A549 treated with GW870086 at 1 μM for 4 hours (cell line): ENCODE measurements around the gene LHPP. TPM values are rescaled to one million over a fixed set of nuclear protein-coding genes. Genes with fewer than 3 reads are reported as not detected.

Experiments used
- total RNA-seq: library from RNA; stranded (reverse); fragments of 200-300 nt; extraction: Qiagen RNA extraction; gene quantifications from 5 replicates; pipeline ENCODE4 v1.2.3, GENCODE V29; 2022; ENCODE audit warnings: low read depth

LHPP gene
- 10.7 to 12.5 TPM (median 12.0 TPM) in 5 replicates for total RNA-seq

GRCh38 chr10:124461642-124462347, at the start of gene LHPP:
TSS of gene LHPP (plus strand) at chr10:124461823. CDS start at chr10:124461863, 40 bp downstream.

GRCh38 chr10:124418726-124419501, 42.7 kb upstream of the LHPP start, which contains the start of gene OAT:
TSS of gene OAT (minus strand) at chr10:124418923. CDS start at chr10:124412171, 6,752 bp downstream.

GRCh38 chr10:124450012-124450782, 11.4 kb upstream of the LHPP start, which contains the start of gene NKX1-2:
TSS of gene NKX1-2 (minus strand) at chr10:124450035. CDS start at chr10:124449943, 92 bp downstream.

Other genes starting within 250 kb of the LHPP start
- gene OAT, start 42.9 kb upstream of the LHPP start, total RNA-seq: 65.5 to 92.8 TPM (median 74.5 TPM) in 5 replicates
- gene NKX1-2, start 11.8 kb upstream of the LHPP start, total RNA-seq: 0.03 to 0.06 TPM in 2 of 5 replicates, not detected in the others